ENCODE measurements around the gene KDM4C. TPM values are rescaled to one million over a fixed set of nuclear protein-coding genes. Genes with fewer than 3 reads are reported as not detected.

Gene KDM4C
- total RNA-seq, 1 experiment from 2014 or later: 61.1 TPM

GRCh38 chr9:6986141-6986815 is 228.5 kb downstream of the KDM4C start:
- H3K36me3 ChIP-seq (ENCODE audit: insufficient read depth, low read length): no peaks in the 10 kb centered on the region; the same call in none of the 2 replicates
- H3K9me2 ChIP-seq (replicated peaks; ENCODE audit: insufficient read depth, low read length): no peaks in the 10 kb centered on the region

GRCh38 chr9:6987381-6987780 is 229.6 kb downstream of the KDM4C start:
- Histone ChIP-seq H3K27me3 (ENCODE audit: low read length) (no peaks in the 10 kb centered on the region), H3K27ac (ENCODE audit: low read length) (no peak overlapping the region), H3K9me2 (replicated peaks; ENCODE audit: insufficient read depth, low read length) (no peaks in the 10 kb centered on the region), H3K79me2 (ENCODE audit: low read length) (no peaks in the 10 kb centered on the region), H3K4me1 (ENCODE audit: low read length) (no peaks in the 10 kb centered on the region), H3K9ac (ENCODE audit: low read length) (no peak overlapping the region), H2AFZ (ENCODE audit: low read length) (no peak overlapping the region), H4K20me1 (ENCODE audit: insufficient read depth, low read depth, low read length) (no peaks in the 10 kb centered on the region), H3K4me3 (ENCODE audit: low read length) (no peak overlapping the region), H3K9me3 (ENCODE audit: low read length) (no peaks in the 10 kb centered on the region), H3K4me2 (ENCODE audit: low read depth, low read length, poor library complexity, severe bottlenecking) (no peak overlapping the region), H3K36me3 (ENCODE audit: insufficient read depth, low read length) (no peaks in the 10 kb centered on the region; the same call in none of the 2 replicates)
- DNase-seq: no peak

More at GRCh38 chr9:6986141-6986815, 228.5 kb downstream of the KDM4C start:
- Histone ChIP-seq H3K79me2 (ENCODE audit: low read length) (no peaks in the 10 kb centered on the region), H3K9me3 (ENCODE audit: low read length) (no peaks in the 10 kb centered on the region), H2AFZ (ENCODE audit: low read length) (no peak overlapping the region), H3K4me3 (ENCODE audit: low read length) (no peak overlapping the region), H3K4me1 (ENCODE audit: low read length) (no peaks in the 10 kb centered on the region), H3K27me3 (ENCODE audit: low read length) (no peaks in the 10 kb centered on the region), H3K4me2 (ENCODE audit: low read depth, low read length, poor library complexity, severe bottlenecking) (no peak overlapping the region), H3K9ac (ENCODE audit: low read length) (no peak overlapping the region), H3K27ac (ENCODE audit: low read length) (no peak overlapping the region), H4K20me1 (ENCODE audit: insufficient read depth, low read depth, low read length) (no peaks in the 10 kb centered on the region)
- no peak for DNase-seq

GRCh38 chr9:6991418-6991817 is 233.6 kb downstream of the KDM4C start:
- H3K9me2 ChIP-seq (replicated peaks; ENCODE audit: insufficient read depth, low read length): no peaks in the 10 kb centered on the region
- no peaks in the 10 kb centered on the region for H3K79me2 ChIP-seq (ENCODE audit: low read length)
- H3K9me3 ChIP-seq (ENCODE audit: low read length): no peaks in the 10 kb centered on the region
- no peaks in the 10 kb centered on the region for H3K27me3 ChIP-seq (ENCODE audit: low read length)
- H3K4me2 ChIP-seq (ENCODE audit: low read depth, low read length, poor library complexity, severe bottlenecking): no peak overlapping the region
- peaks cover 6% of the 10 kb centered on the region; the same call in 1 of the 2 replicates for H3K36me3 ChIP-seq (ENCODE audit: insufficient read depth, low read length)
- H3K4me3 ChIP-seq (ENCODE audit: low read length): no peak overlapping the region
- H3K27ac ChIP-seq (ENCODE audit: low read length): no peak overlapping the region
- H3K9ac ChIP-seq (ENCODE audit: low read length): no peak overlapping the region
- no peaks in the 10 kb centered on the region for H4K20me1 ChIP-seq (ENCODE audit: insufficient read depth, low read depth, low read length)
- no peaks in the 10 kb centered on the region for H3K4me1 ChIP-seq (ENCODE audit: low read length)
- no peak overlapping the region for H2AFZ ChIP-seq (ENCODE audit: low read length)
- DNase-seq: peak; percentile 34

GRCh38 chr9:6996061-6996854 is 238.5 kb downstream of the KDM4C start:
- Histone ChIP-seq H4K20me1 (ENCODE audit: insufficient read depth, low read depth, low read length) (no peaks in the 10 kb centered on the region), H2AFZ (ENCODE audit: low read length) (no peak overlapping the region), H3K36me3 (ENCODE audit: insufficient read depth, low read length) (peaks cover 6% of the 10 kb centered on the region; the same call in 1 of the 2 replicates), H3K79me2 (ENCODE audit: low read length) (no peaks in the 10 kb centered on the region), H3K4me1 (ENCODE audit: low read length) (no peaks in the 10 kb centered on the region), H3K4me3 (ENCODE audit: low read length) (no peak overlapping the region), H3K27me3 (ENCODE audit: low read length) (no peaks in the 10 kb centered on the region), H3K9me2 (replicated peaks; ENCODE audit: insufficient read depth, low read length) (no peaks in the 10 kb centered on the region), H3K9ac (ENCODE audit: low read length) (no peak overlapping the region), H3K4me2 (ENCODE audit: low read depth, low read length, poor library complexity, severe bottlenecking) (no peak overlapping the region), H3K9me3 (ENCODE audit: low read length) (no peaks in the 10 kb centered on the region), H3K27ac (ENCODE audit: low read length) (no peak overlapping the region)
- DNase-seq: no peak

GRCh38 chr9:6997330-6997729 is 239.6 kb downstream of the KDM4C start:
- DNase-seq: no peak
- Histone ChIP-seq H3K4me3 (ENCODE audit: low read length) (no peak overlapping the region), H3K9me2 (replicated peaks; ENCODE audit: insufficient read depth, low read length) (no peaks in the 10 kb centered on the region), H3K4me1 (ENCODE audit: low read length) (no peaks in the 10 kb centered on the region), H3K9ac (ENCODE audit: low read length) (no peak overlapping the region), H3K9me3 (ENCODE audit: low read length) (no peaks in the 10 kb centered on the region), H4K20me1 (ENCODE audit: insufficient read depth, low read depth, low read length) (no peaks in the 10 kb centered on the region), H3K4me2 (ENCODE audit: low read depth, low read length, poor library complexity, severe bottlenecking) (no peak overlapping the region), H3K79me2 (ENCODE audit: low read length) (no peaks in the 10 kb centered on the region), H3K36me3 (ENCODE audit: insufficient read depth, low read length) (peaks cover 6% of the 10 kb centered on the region; the same call in 1 of the 2 replicates), H2AFZ (ENCODE audit: low read length) (no peak overlapping the region), H3K27me3 (ENCODE audit: low read length) (no peaks in the 10 kb centered on the region), H3K27ac (ENCODE audit: low read length) (no peak overlapping the region)

- H3K4me2 ChIP-seq (ENCODE audit: low read depth, low read length, poor library complexity, severe bottlenecking): no peak overlapping the region
- H2AFZ ChIP-seq (ENCODE audit: low read length): no peak overlapping the region
- H3K4me3 ChIP-seq (ENCODE audit: low read length): no peak overlapping the region
- H3K9me2 ChIP-seq (replicated peaks; ENCODE audit: insufficient read depth, low read length): no peaks in the 10 kb centered on the region
- H3K36me3 ChIP-seq (ENCODE audit: insufficient read depth, low read length): peaks cover 5% of the 10 kb centered on the region; the same call in 1 of the 2 replicates
- H4K20me1 ChIP-seq (ENCODE audit: insufficient read depth, low read depth, low read length): no peaks in the 10 kb centered on the region
- H3K4me1 ChIP-seq (ENCODE audit: low read length): no peaks in the 10 kb centered on the region
- no peaks in the 10 kb centered on the region for H3K79me2 ChIP-seq (ENCODE audit: low read length)
- no peaks in the 10 kb centered on the region for H3K9me3 ChIP-seq (ENCODE audit: low read length)
- H3K27ac ChIP-seq (ENCODE audit: low read length): no peak overlapping the region
- DNase-seq: no peak
- H3K27me3 ChIP-seq (ENCODE audit: low read length): no peaks in the 10 kb centered on the region
- H3K9ac ChIP-seq (ENCODE audit: low read length): no peak overlapping the region
These were observed 242.0 kb downstream of the KDM4C start for GRCh38 chr9:6999794-7000193.

GRCh38 chr9:7001571-7001970 is 243.8 kb downstream of the KDM4C start:
- Histone ChIP-seq H3K9me2 (replicated peaks; ENCODE audit: insufficient read depth, low read length) (no peaks in the 10 kb centered on the region), H3K4me2 (ENCODE audit: low read depth, low read length, poor library complexity, severe bottlenecking) (no peak overlapping the region), H3K4me1 (ENCODE audit: low read length) (peaks cover 5% of the 10 kb centered on the region), H3K27ac (ENCODE audit: low read length) (no peak overlapping the region), H3K9me3 (ENCODE audit: low read length) (no peaks in the 10 kb centered on the region), H3K36me3 (ENCODE audit: insufficient read depth, low read length) (no peaks in the 10 kb centered on the region), H3K9ac (ENCODE audit: low read length) (no peak overlapping the region), H3K79me2 (ENCODE audit: low read length) (no peaks in the 10 kb centered on the region), H3K27me3 (ENCODE audit: low read length) (no peaks in the 10 kb centered on the region), H2AFZ (ENCODE audit: low read length) (no peak overlapping the region), H4K20me1 (ENCODE audit: insufficient read depth, low read depth, low read length) (no peaks in the 10 kb centered on the region), H3K4me3 (ENCODE audit: low read length) (no peak overlapping the region)
- DNase-seq: no peak

GRCh38 chr9:7003861-7004260 is 246.1 kb downstream of the KDM4C start:
- peaks cover 5% of the 10 kb centered on the region for H3K4me1 ChIP-seq (ENCODE audit: low read length)

More at GRCh38 chr9:7003861-7004260, 246.1 kb downstream of the KDM4C start:
- H4K20me1 ChIP-seq (ENCODE audit: insufficient read depth, low read depth, low read length): no peaks in the 10 kb centered on the region
- H2AFZ ChIP-seq (ENCODE audit: low read length): no peak overlapping the region
- no peak overlapping the region for H3K27ac ChIP-seq (ENCODE audit: low read length)
- H3K9ac ChIP-seq (ENCODE audit: low read length): no peak overlapping the region
- H3K9me3 ChIP-seq (ENCODE audit: low read length): peaks cover 7% of the 10 kb centered on the region; the same call in 1 of the 2 replicates
- no peaks in the 10 kb centered on the region for H3K27me3 ChIP-seq (ENCODE audit: low read length)
- DNase-seq: peak; percentile 39
- H3K9me2 ChIP-seq (replicated peaks; ENCODE audit: insufficient read depth, low read length): no peaks in the 10 kb centered on the region
- H3K4me3 ChIP-seq (ENCODE audit: low read length): no peak overlapping the region
- H3K4me2 ChIP-seq (ENCODE audit: low read depth, low read length, poor library complexity, severe bottlenecking): no peak overlapping the region
- peaks cover 12% of the 10 kb centered on the region for H3K36me3 ChIP-seq (ENCODE audit: insufficient read depth, low read length)
- no peaks in the 10 kb centered on the region for H3K79me2 ChIP-seq (ENCODE audit: low read length)

Data from Karpas-422 (cell line).